DOHH2 (cell line): ENCODE measurements around the gene CHPF2.

Source experiments
- H3F3A ChIP-seq: fragments of 200-600 bp; sonication (generic), shearing (Covaris generic); 2 replicates; pipeline ENCODE4 v1.6.0; 2016; ENCODE audit warnings: antibody characterized with exemption, mild to moderate bottlenecking; ENCODE audit not compliant: control insufficient read depth, insufficient read depth
- H3K27ac ChIP-seq: fragments of 200-600 bp; sonication (generic); 2 replicates; pipeline ENCODE4 v1.5.1; 2014; ENCODE audit warnings: low read depth, mild to moderate bottlenecking, low read length, moderate library complexity
- H3K27me3 ChIP-seq: fragments of 200-600 bp; sonication (generic); 2 replicates; pipeline ENCODE4 v1.6.1; 2014; ENCODE audit warnings: mild to moderate bottlenecking, low read length, mixed read lengths; ENCODE audit not compliant: control insufficient read depth
- H3K36me3 ChIP-seq: fragments of 200-600 bp; sonication (generic); 2 replicates; pipeline ENCODE4 v1.6.1; 2014; ENCODE audit warnings: mild to moderate bottlenecking, low read length, moderate library complexity, mixed read lengths; ENCODE audit not compliant: control insufficient read depth
- H3K4me1 ChIP-seq: fragments of 200-600 bp; sonication (generic); 2 replicates; pipeline ENCODE4 v1.6.1; 2014; ENCODE audit warnings: mild to moderate bottlenecking, low read length, mixed read lengths; ENCODE audit not compliant: control insufficient read depth
- H3K4me2 ChIP-seq: fragments of 200-600 bp; sonication (generic); 2 replicates; pipeline ENCODE4 v1.6.0; 2014; ENCODE audit warnings: mild to moderate bottlenecking, low read length, moderate library complexity
- H3K4me3 ChIP-seq: fragments of 200-600 bp; sonication (generic); 2 replicates; pipeline ENCODE4 v1.5.1; 2014; ENCODE audit warnings: mild to moderate bottlenecking, low read length, mixed read lengths
- H3K79me2 ChIP-seq: fragments of 200-600 bp; sonication (generic); 2 replicates; pipeline ENCODE4 v1.6.1; 2014; ENCODE audit warnings: mild to moderate bottlenecking, low read length, mixed read lengths; ENCODE audit not compliant: control insufficient read depth
- H3K9me2 ChIP-seq: fragments of 200-600 bp; sonication (generic); replicated peaks from 2 replicates; pipeline ENCODE4 v1.6.1; 2014; ENCODE audit warnings: mild to moderate bottlenecking, low read length, mixed read lengths; ENCODE audit not compliant: control insufficient read depth
- H3K9me3 ChIP-seq: fragments of 200-600 bp; sonication (generic); 2 replicates; pipeline ENCODE4 v1.6.1; 2014; ENCODE audit warnings: antibody characterized with exemption, low read length, mixed read lengths; ENCODE audit not compliant: control insufficient read depth, insufficient read depth
- H4K20me1 ChIP-seq: fragments of 200-600 bp; sonication (generic); 2 replicates; pipeline ENCODE4 v1.6.0; 2014; ENCODE audit warnings: low read depth, mild to moderate bottlenecking, antibody characterized with exemption, low read length, moderate library complexity; ENCODE audit not compliant: control insufficient read depth, insufficient read depth
- EZH2phosphoT487 ChIP-seq: fragments of 200-600 bp; sonication (generic); IDR thresholded peaks from 2 replicates; pipeline ENCODE4 v1.6.1; 2017; ENCODE audit warnings: borderline replicate concordance, mild to moderate bottlenecking, antibody characterized with exemption, low read length, moderate library complexity, mixed read lengths
- TF ChIP-seq, protein P1 (sequence below): fragments of 200-600 bp; sonication (generic); IDR thresholded peaks from one replicate; pipeline ENCODE4 v1.5.1; 2014; ENCODE audit warnings: antibody characterized with exemption, mild to moderate bottlenecking, low read depth, low read length; ENCODE audit not compliant: poor library complexity, severe bottlenecking

Gene CHPF2, protein sequence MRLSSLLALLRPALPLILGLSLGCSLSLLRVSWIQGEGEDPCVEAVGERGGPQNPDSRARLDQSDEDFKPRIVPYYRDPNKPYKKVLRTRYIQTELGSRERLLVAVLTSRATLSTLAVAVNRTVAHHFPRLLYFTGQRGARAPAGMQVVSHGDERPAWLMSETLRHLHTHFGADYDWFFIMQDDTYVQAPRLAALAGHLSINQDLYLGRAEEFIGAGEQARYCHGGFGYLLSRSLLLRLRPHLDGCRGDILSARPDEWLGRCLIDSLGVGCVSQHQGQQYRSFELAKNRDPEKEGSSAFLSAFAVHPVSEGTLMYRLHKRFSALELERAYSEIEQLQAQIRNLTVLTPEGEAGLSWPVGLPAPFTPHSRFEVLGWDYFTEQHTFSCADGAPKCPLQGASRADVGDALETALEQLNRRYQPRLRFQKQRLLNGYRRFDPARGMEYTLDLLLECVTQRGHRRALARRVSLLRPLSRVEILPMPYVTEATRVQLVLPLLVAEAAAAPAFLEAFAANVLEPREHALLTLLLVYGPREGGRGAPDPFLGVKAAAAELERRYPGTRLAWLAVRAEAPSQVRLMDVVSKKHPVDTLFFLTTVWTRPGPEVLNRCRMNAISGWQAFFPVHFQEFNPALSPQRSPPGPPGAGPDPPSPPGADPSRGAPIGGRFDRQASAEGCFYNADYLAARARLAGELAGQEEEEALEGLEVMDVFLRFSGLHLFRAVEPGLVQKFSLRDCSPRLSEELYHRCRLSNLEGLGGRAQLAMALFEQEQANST

DNA sequence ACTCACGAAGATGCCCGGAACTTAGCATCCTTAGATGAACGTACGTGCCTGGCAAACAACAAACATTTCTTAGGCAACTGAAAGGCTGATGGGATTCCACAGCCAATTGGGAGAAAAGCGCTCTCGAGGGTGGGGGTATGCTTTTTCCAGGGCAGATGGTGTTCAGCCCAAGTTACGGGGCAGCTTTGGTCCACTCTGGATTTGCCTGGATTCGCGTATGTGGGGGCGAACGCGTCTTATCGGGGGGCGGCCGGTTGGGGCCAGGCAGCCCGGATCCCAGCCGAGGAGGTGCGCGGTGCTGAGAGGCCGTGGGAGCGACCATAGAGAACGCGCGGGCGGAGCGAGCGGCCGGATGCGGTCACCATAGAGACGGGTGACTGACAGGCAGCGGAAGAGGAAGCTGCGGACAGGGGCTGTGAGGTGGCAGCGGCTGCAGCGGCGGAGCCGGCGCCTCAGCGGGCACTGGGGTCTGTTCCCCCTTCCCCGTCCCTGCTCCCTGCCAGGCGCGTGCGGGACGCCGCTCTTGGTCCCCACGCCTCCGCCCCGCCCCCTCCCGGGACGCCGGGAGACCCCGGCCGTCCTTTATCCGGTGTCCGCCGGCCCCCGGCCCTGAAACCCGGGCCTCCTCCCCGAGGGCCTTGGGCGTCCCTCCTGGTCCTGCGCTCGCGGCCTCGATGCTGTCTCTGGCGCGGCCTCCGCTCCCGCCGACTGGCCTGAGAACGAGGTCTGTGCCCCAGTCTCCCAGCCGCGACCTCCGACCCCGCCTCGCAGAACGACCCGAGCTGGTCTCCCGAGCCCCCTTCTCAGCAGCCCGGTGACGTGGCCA is at the start of gene CHPF2:
Gene CHPF2, plus strand, starts transcription at position 393 of the 826 bp plus-strand sequence. CDS start 1,529 bp downstream, outside the sequence.
- TF ChIP-seq, protein P1, sequence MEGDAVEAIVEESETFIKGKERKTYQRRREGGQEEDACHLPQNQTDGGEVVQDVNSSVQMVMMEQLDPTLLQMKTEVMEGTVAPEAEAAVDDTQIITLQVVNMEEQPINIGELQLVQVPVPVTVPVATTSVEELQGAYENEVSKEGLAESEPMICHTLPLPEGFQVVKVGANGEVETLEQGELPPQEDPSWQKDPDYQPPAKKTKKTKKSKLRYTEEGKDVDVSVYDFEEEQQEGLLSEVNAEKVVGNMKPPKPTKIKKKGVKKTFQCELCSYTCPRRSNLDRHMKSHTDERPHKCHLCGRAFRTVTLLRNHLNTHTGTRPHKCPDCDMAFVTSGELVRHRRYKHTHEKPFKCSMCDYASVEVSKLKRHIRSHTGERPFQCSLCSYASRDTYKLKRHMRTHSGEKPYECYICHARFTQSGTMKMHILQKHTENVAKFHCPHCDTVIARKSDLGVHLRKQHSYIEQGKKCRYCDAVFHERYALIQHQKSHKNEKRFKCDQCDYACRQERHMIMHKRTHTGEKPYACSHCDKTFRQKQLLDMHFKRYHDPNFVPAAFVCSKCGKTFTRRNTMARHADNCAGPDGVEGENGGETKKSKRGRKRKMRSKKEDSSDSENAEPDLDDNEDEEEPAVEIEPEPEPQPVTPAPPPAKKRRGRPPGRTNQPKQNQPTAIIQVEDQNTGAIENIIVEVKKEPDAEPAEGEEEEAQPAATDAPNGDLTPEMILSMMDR = no peak
- no peak for TF ChIP-seq EZH2phosphoT487
- H3K4me1 ChIP-seq = peaks cover 30% of the 10 kb centered on the region
- H3K4me3 ChIP-seq = peak within 1 kb of the TSS; percentile 85
- peaks cover 32% of the 10 kb centered on the region for H3K36me3 ChIP-seq
- no peaks in the 10 kb centered on the region for H3K9me3 ChIP-seq
- peaks cover 4% of the 10 kb centered on the region; the same call in 1 of the 2 replicates for H3F3A ChIP-seq
- H3K9me2 ChIP-seq = no peaks in the 10 kb centered on the region
- H3K4me2 ChIP-seq = peak within 1 kb of the TSS; percentile 94
- no peaks in the 10 kb centered on the region for H3K27me3 ChIP-seq
- peaks cover 36% of the 10 kb centered on the region for H3K79me2 ChIP-seq
- 0 out of 2 replicates have a peak, but pooled peaks cover 7% of the 10 kb centered on the region for H4K20me1 ChIP-seq
- peak within 1 kb of the TSS; percentile 4; the same call in 1 of the 2 replicates for H3K27ac ChIP-seq

DNA sequence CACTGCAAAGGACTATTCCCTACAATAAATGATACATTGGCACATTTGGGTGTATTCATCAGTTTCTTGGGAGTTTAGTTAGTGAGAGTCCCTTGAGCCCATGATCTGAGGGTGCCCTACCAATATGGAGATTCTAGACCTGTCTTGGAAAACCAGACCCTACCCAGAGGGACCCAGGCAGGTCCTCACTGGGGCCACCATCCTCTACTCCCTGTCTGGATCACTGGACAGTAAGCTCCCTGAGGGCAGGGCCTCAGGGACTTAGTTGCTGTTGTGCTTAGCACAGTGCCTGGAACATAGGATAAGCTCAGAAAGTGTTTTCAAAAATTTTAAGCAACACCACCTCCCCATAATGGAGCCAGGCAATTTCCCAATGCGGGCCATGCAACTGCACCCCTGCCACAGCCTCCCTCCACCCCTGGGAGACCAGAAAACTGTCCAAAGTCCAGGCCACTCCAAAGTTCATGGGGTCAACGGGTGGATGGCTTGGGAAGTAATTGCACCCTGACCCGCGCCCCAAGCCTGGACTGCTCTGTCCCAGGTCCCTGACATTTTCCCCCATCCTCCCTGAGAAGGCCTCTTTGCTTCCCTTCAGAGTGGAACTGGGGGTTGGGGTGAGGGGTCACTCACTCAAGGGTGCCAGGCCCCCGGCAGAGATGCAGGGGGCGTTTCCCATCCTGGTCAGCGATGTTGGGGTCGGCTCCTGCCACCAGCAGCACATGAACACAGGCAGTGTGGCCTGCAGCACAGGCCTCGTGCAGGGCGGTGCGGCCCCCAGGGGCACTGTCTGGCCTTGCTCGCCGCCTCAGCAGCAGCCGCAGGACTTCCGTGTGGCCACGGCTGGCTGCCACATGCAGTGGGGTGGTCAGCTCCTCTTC is 46.3 kb upstream of the CHPF2 start:
- Histone ChIP-seq H3K27ac (no peak overlapping the region), H3K4me2 (no peak overlapping the region), H3K36me3 (no peaks in the 10 kb centered on the region), H3F3A (no peaks in the 10 kb centered on the region), H3K9me2 (no peaks in the 10 kb centered on the region), H3K4me3 (no peak overlapping the region), H3K9me3 (no peaks in the 10 kb centered on the region), H3K27me3 (peaks cover 30% of the 10 kb centered on the region), H3K79me2 (no peaks in the 10 kb centered on the region), H3K4me1 (peaks cover 8% of the 10 kb centered on the region; the same call in 1 of the 2 replicates), H4K20me1 (no peaks in the 10 kb centered on the region)
- no peak for TF ChIP-seq EZH2phosphoT487
- TF ChIP-seq, protein P1 = no peak
